ENCODE results near the gene PROM1.

PROM1 gene

DNA sequence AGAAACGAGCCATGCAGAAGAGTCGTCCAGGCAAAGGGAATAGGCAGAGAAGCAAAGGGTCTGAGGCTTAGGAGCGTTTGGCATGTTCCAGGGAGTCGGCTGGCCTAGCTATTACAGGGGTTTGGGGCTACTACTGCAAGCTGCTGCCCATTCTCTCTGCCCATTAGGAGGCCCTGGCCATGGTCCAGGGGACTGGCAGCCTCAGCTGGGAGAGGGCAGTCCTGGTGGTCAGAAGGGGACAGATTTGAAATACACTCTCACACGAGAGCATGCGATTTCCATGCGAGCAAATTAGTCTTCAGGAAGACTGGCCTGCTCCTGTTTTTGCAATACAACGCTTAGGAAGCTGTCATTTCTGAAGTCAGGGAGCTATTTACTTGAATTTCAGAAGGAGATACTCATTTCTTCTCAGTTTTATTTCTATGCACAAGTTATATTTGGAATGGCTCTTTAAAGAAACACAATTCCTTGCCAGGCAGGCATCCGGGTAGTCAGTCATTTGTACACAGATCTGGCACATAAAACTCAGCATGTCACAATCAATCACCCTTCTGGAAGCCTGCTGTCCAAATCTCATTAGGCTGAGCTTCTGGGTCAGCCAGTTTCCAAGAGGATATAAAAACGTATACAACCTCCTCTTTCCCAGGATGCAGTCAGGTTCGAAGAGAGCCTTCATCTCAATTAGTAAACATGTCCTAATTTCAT, 27.0 kb downstream of the PROM1 start:
- DNase-seq: no peak

- DNase-seq: no peak
Observed at GRCh38 chr4:16055873-16056272, 27.9 kb downstream of the PROM1 start.

DNA sequence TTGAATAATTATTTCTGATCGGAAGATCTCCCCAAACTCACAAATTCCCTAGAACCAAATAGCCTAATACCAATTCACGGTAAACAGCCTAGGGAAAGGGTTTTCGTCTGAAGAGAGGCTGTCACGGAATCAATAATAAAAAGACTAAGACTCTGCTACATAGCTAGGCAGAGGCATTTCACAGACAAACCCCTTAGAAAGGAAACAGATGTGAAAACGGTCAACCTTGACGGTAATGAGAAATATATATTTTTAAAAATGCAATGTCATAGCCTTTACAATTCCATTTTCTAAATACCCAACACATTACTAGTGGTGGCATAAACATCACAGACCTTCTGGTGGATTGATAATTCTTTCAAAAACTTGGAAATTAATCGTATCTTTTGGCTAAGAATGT, 28.4 kb downstream of the PROM1 start:
- DNase-seq: no peak

GRCh38 chr4:16052939-16053338, 30.9 kb downstream of the PROM1 start:
- DNase-seq: no peak

DNA sequence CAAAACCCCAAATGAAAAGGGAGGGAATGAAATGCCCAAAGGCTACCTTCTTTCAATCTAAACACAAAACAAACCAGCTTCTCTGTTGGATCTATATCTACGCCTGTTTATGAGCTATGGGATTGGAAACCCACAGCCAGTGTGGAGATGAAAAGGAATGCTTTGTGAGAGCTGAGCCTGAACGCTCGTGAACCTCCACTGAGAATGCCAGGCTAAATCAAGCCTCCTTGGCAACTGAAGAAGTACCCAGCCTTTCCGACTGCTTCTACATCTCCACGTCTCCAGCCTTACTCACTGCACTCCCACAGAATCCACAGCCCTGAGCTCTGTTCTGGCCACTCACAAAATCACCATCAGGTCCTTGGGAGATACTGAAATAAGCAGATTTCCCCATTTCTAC, 31.8 kb downstream of the PROM1 start:
- DNase-seq: no peak

GRCh38 chr4:16051132-16051531, 32.7 kb downstream of the PROM1 start:
- DNase-seq: no peak

DNA sequence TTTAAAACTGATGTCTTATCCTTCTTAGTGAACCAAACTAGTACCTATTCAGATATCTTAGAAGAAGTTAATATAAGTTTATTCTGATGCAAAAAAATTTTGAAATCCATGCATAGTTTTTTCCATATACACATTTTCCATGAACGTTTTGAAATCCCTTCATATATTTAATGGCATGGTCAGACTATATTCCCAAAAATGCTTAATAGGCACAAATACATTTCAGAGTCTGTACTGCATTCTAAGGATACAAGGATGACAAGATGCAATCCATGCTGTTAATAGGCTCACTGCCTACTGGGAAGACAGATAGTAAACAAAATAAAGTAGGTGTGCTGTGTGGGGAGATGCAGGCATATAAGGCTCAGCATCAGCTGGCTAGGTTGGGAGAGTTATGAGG, 33.2 kb downstream of the PROM1 start:
- no peak for DNase-seq

DNA sequence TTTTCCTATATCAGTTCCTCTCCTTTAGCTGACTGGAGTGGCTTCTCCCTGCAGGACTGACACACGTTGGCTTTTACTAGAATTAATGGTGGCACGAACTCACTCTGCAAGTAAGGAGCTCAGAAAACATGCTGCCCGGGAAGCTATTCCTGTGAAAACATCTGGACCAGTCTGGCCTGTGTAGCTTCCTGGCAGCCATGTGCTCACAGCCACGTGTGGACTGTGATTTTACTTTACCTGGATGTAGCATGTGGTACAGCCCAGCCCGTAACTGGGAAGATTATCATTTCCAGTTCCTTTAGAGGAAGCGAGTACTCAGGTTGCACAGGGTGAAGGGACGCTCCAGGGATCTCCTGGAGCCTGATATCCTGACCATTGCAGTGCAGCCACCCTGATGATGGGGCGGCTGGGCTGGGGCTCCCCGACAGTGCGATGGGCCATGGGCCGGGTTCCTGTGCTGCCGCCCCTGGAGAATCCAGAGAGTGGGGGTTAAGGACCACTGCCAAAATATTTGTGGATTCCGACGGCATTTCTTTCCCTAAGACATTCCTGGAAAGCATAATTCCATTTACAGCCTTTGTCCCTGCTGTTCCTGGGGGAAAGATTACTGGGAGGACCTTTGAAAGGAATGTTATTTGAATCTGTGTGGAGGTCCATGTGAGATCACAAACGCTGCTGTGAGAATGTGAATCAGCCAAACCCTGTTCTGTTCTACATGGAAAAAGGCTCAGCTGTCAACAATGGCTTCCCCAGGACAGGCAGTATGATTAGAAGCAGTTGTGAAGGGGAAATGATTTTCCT, 35.0 kb downstream of the PROM1 start:
- DNase-seq: no peak

DNA sequence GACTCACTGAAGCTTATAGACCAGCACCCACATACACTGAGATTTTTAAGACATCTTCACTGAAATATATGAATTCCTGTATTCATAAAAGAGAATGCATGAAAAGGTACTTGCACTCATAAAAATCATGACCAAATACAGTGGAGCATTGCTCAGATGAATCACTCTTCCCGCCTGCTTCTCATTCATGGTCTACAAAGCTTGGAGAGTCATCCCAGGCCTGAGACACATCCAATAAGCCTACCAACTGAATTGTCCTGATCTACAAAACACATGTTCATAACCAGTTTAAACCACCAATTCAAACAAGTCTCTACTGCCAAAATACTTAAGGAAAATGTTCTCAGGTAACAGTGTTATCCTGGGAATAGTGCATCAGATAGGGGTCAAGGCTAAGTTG, 38.1 kb downstream of the PROM1 start:
- no peak for DNase-seq

DNA sequence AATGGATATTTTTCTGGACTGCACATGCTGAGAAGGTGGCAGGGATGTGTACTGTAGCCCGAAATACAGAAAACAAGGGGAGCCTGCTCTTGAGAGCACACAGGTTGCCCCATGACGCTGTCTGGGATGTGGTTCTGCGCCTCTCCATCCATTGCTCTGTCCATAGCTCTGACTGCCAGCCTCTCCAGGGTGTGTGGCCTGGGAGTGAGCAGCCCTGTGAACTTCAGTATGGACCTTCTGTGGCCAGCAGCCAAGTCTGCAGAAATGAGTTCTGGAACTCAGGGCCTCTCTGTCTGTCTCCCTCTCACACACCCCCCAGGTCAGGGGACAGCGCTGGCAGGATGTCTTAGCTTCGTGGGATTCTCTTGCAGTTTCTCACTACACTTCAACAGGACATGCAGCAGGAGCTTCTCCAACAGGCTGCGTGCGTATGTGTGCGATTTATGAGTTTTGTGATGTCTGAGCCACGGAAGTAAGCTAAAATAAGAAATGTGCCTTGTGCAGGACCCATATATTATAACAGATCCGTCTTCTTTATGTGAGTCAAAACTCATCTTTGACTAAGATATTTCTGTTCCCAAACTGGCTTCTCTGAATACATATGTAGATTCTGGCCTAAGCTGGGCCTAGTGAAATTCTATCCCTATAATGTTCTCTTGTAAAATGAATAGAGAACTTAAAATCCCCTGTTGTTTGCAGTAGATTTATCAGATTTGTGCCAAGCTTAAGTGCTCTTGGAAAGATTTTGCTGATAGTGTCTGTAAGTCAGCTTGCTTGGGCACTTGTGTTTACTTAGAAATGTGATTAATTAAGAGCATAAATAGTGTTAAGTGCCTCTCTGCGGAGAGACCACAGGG, 40.0 kb downstream of the PROM1 start:
- DNase-seq: no peak

DNA sequence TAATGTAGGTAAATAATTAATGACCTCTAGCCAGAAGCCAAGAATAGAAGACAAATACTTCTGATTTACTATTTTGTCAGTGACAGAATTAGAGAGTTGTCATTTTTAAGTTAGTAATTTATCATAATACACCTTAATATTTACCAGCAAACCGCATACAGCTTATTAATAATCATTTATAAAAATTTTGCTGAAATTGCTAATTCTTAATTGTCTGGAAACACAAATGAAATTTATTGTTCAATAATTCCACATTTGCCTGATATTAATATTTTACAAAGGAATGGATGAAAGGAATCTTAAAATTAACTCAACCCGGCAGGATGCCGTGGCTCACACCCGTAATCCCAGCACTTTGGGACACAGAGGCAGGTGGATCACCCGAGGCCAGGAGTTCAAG, 44.7 kb downstream of the PROM1 start:
- DNase-seq: no peak

DNA sequence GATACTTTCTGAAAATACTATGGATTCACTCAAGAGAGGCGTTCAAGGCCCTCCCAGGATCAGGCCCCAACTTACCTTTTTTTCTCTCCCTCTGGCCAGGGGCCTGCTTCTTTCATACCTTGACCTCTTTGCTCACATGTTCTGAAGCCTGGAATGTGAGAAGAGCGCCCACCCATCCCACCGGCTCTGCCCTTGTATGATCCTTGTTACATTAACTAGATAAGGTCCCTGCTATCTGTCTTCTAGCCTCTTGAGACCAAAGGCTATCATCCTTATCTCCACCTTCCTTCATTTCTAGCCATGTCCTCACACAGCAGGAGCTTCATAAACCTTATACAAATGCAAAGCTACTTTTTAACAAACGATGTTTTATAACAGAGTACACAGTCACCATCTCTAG, 45.9 kb downstream of the PROM1 start:
- no peak for DNase-seq

- DNase-seq: no peak
Observed at GRCh38 chr4:16035843-16036242, 48.0 kb downstream of the PROM1 start.

- DNase-seq: no peak
Observed at GRCh38 chr4:16034010-16034748, 49.6 kb downstream of the PROM1 start.

DNA sequence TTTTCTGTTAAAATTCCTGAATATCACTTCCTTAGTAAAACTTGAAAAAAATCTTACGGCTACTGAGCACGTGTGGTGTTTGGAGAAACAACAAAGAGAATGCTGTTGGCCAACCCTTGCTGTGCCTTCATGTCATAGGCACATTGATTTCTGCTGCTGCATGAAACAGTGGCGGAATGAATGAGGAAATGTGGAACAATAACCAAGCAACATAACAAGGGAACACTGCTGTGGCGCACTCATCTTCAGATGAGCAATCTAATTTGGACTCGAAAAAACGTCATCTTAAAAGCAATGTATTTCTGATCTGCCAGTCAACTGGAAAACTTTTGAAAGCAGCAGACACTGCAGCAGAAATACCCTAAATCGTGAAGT, 51.4 kb downstream of the PROM1 start:
- DNase-seq: no peak

DNA sequence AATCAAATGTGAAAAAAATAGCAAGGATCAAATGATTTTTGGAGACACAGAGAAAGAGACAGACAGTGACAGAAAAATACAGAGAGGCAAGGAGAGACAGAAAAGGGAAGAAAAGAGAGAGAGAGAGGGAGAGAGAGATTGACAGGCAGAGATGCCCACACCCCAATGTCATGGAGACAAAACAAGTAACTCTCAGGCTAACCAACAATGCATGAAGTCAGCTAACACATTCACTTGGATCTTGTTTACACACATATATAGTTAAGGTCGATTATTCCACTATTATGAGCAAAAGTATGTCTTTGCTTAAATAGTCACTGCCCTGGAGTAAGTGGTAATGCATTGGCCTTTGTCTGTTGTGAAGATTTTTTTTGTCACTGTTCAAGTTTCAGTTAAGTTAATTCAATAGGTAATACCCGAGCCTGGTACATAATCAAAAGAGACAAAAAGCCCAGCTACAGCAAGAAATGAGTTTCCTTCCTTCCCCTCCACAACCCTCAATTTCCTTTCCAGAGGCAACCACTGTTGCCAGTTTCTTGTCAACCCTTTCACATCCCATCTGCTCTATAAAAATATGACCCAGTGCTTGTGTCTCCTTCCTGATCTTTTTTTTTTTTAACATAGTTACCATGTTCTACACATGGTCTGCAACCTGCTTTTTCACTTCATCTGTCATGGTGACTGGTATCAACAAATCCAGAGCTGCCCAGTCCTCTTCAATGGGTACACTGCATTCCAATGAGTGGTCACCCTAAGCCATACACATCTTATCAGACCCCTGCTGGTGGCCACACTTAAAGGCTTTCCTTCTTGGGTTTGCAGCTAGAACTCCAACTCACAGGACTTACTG, 52.1 kb downstream of the PROM1 start:
- DNase-seq: no peak

GRCh38 chr4:16029886-16030285, 53.9 kb downstream of the PROM1 start:
- DNase-seq: no peak

GRCh38 chr4:16029262-16029661, 54.6 kb downstream of the PROM1 start:
- DNase-seq: no peak

- DNase-seq: no peak
Observed at GRCh38 chr4:16027626-16028025, 56.2 kb downstream of the PROM1 start.

GRCh38 chr4:16027114-16027513, 56.7 kb downstream of the PROM1 start:
- DNase-seq: no peak

- peak; percentile 26 for DNase-seq
Observed at GRCh38 chr4:16026160-16026761, 57.6 kb downstream of the PROM1 start.

- DNase-seq: no peak
Observed at GRCh38 chr4:16025268-16025667, 58.6 kb downstream of the PROM1 start.
